GM12892 (cell line): ENCODE data around the gene PLD1.

Source experiments
- POLR2A ChIP-seq: IDR thresholded peaks from 2 replicates; pipeline ENCODE4 v1.6.1; 2011; ENCODE audit warnings: low read depth, low read length, control low read depth
- POLR2AphosphoS5 ChIP-seq: IDR thresholded peaks from 2 replicates; pipeline ENCODE4 v1.6.1; 2011; ENCODE audit warnings: low read depth, low read length, control low read depth

- TF ChIP-seq POLR2AphosphoS5 = no peak
- no peak for TF ChIP-seq POLR2A
Measured at GRCh38 chr3:171600030-171600429, 210.3 kb downstream of the PLD1 start.
